Activated CD4-positive, alpha-beta T cell treated with anti-CD3 and anti-CD28 coated beads, Interleukin-2, amount 10 ng/mL, durations not matched to agents 7 days and 5 days (primary cell): ENCODE results near the gene AP1AR. TPM values are rescaled to one million over a fixed set of nuclear protein-coding genes. Genes with fewer than 3 reads are reported as not detected.
"Not testable (repeated sequence)": the region's sequence is repeated elsewhere in the genome, so short reads cannot be mapped to it uniquely, and the experiment has no call there.

Experiments
- CTCF ChIA-PET: fragments of 350-600 bp; sonication (Branson Sonifier 250); formaldehyde crosslinking; loops from one replicate; lab custom pipeline; 2021; ENCODE audit warnings: antibody characterized with exemption; lab: Charles Lee
- POLR2A ChIA-PET: fragments of 350-600 bp; sonication (Branson Sonifier 250); formaldehyde crosslinking; loops from one replicate; lab custom pipeline; 2021; ENCODE audit warnings: antibody characterized with exemption; lab: Charles Lee
- DNase-seq: peaks from one replicate; pipeline ENCODE4 v3.0.0-alpha.2; 2020
- H3K27ac Mint-ChIP-seq: one replicate; pipeline ENCODE4 v1.8.0; 2021; ENCODE audit warnings: mild to moderate bottlenecking, moderate library complexity, mixed read lengths
- H3K27me3 Mint-ChIP-seq: one replicate; pipeline ENCODE4 v1.8.0; 2021; ENCODE audit warnings: mixed read lengths
- H3K36me3 Mint-ChIP-seq: one replicate; pipeline ENCODE4 v1.8.0; 2021; ENCODE audit warnings: low read depth, mixed read lengths
- H3K4me1 Mint-ChIP-seq: one replicate; pipeline ENCODE4 v1.8.0; 2021; ENCODE audit warnings: mixed read lengths
- H3K4me3 Mint-ChIP-seq: one replicate; pipeline ENCODE4 v1.8.0; 2021; ENCODE audit warnings: mild to moderate bottlenecking, moderate library complexity, mixed read lengths
- H3K9me3 Mint-ChIP-seq: one replicate; pipeline ENCODE4 v1.8.0; 2021; ENCODE audit warnings: mixed read lengths
- total RNA-seq, 2 experiments: library from RNA; stranded (reverse); gene quantifications; one replicate each; pipeline ENCODE4 v1.2.3, GENCODE V29; 2021

The AP1AR gene
- total RNA-seq, 2 experiments from 2014 or later: 10.0 to 10.5 TPM

GRCh38 chr4:112206431-112206830 is 25.2 kb upstream of the AP1AR start:
- Mint-ChIP-seq H3K9me3 (no peaks in the 10 kb centered on the region), H3K36me3 (no peaks in the 10 kb centered on the region), H3K27me3 (peaks cover 2% of the 10 kb centered on the region), H3K4me1 (no peaks in the 10 kb centered on the region), H3K4me3 (no peak overlapping the region), H3K27ac (no peak overlapping the region)
- ChIA-PET POLR2A (no interaction called here), CTCF (no interaction called here)
- no peak for DNase-seq

- H3K36me3 Mint-ChIP-seq, H3K9me3 Mint-ChIP-seq, H3K4me1 Mint-ChIP-seq, DNase-seq, H3K27ac Mint-ChIP-seq, H3K4me3 Mint-ChIP-seq, POLR2A ChIA-PET, H3K27me3 Mint-ChIP-seq, CTCF ChIA-PET: not testable (repeated sequence)
These were observed 23.2 kb upstream of the AP1AR start for GRCh38 chr4:112208137-112209095.

GRCh38 chr4:112210777-112211176 is 20.8 kb upstream of the AP1AR start:
- H3K27me3 Mint-ChIP-seq: peaks cover 2% of the 10 kb centered on the region
- peaks cover 5% of the 10 kb centered on the region for H3K4me1 Mint-ChIP-seq
- no peaks in the 10 kb centered on the region for H3K36me3 Mint-ChIP-seq
- DNase-seq: no peak
- CTCF ChIA-PET: interaction anchor here (0.7 kb wide), 1 partner anchor 508 kb away, joined by 3 read pairs; no protein-coding TSS in a partner anchor
- no peak overlapping the region for H3K27ac Mint-ChIP-seq
- H3K4me3 Mint-ChIP-seq: no peak overlapping the region
- no peaks in the 10 kb centered on the region for H3K9me3 Mint-ChIP-seq
- POLR2A ChIA-PET: no interaction called here

GRCh38 chr4:112213091-112213490 is 18.5 kb upstream of the AP1AR start:
- Mint-ChIP-seq H3K9me3 (no peaks in the 10 kb centered on the region), H3K27me3 (peaks cover 2% of the 10 kb centered on the region), H3K27ac (no peak overlapping the region), H3K4me3 (no peak overlapping the region), H3K4me1 (peaks cover 5% of the 10 kb centered on the region), H3K36me3 (no peaks in the 10 kb centered on the region)
- CTCF ChIA-PET: interaction anchor here (0.8 to 2.2 kb wide), 2 partner anchors 11 to 311 kb away, joined by 5 read pairs; no protein-coding TSS in a partner anchor
- POLR2A ChIA-PET: no interaction called here
- no peak for DNase-seq

GRCh38 chr4:112213856-112214255 is 17.7 kb upstream of the AP1AR start:
- CTCF ChIA-PET: interaction anchor here (1.4 to 2.2 kb wide), 2 partner anchors 19 to 311 kb away, joined by 5 read pairs; no protein-coding TSS in a partner anchor
- POLR2A ChIA-PET: no interaction called here
- H3K36me3 Mint-ChIP-seq: no peaks in the 10 kb centered on the region

GRCh38 chr4:112214390-112215264 is 17.0 kb upstream of the AP1AR start:
- H3K4me1 Mint-ChIP-seq: peaks cover 5% of the 10 kb centered on the region
- CTCF ChIA-PET: interaction anchor here (1.4 to 2.2 kb wide), 2 partner anchors 18 to 310 kb away, joined by 5 read pairs; no protein-coding TSS in a partner anchor
- no peak overlapping the region for H3K4me3 Mint-ChIP-seq
- H3K27ac Mint-ChIP-seq: no peak overlapping the region
- no peaks in the 10 kb centered on the region for H3K9me3 Mint-ChIP-seq
- no peaks in the 10 kb centered on the region for H3K36me3 Mint-ChIP-seq
- DNase-seq: no peak
- POLR2A ChIA-PET: interaction anchor here (0.6 kb wide), 1 partner anchor 15 kb away, joined by 4 read pairs; no protein-coding TSS in a partner anchor
- H3K27me3 Mint-ChIP-seq: peaks cover 2% of the 10 kb centered on the region

More at GRCh38 chr4:112213856-112214255, 17.7 kb upstream of the AP1AR start:
- Mint-ChIP-seq H3K4me1 (peaks cover 5% of the 10 kb centered on the region), H3K4me3 (no peak overlapping the region), H3K9me3 (no peaks in the 10 kb centered on the region), H3K27me3 (peaks cover 2% of the 10 kb centered on the region), H3K27ac (no peak overlapping the region)
- no peak for DNase-seq

- ChIA-PET CTCF (interaction anchor here (0.6 to 1.3 kb wide), 2 partner anchors 8 to 368 kb away, joined by 3 to 4 read pairs; no protein-coding TSS in a partner anchor), POLR2A (no interaction called here)
- peaks cover under 1% of the 10 kb centered on the region for H3K27me3 Mint-ChIP-seq
- no peak overlapping the region for H3K27ac Mint-ChIP-seq
- DNase-seq: no peak
- H3K9me3 Mint-ChIP-seq: peaks cover 2% of the 10 kb centered on the region
- H3K4me3 Mint-ChIP-seq: no peak overlapping the region
- H3K4me1 Mint-ChIP-seq: peaks cover 5% of the 10 kb centered on the region
- no peaks in the 10 kb centered on the region for H3K36me3 Mint-ChIP-seq
These were observed 11.7 kb upstream of the AP1AR start for GRCh38 chr4:112219826-112220366.

GRCh38 chr4:112222219-112222955 is 9.2 kb upstream of the AP1AR start:
- Mint-ChIP-seq H3K27me3 (peaks cover 9% of the 10 kb centered on the region), H3K36me3 (no peaks in the 10 kb centered on the region), H3K4me3 (no peak overlapping the region), H3K9me3 (peaks cover 2% of the 10 kb centered on the region), H3K4me1 (peaks cover 6% of the 10 kb centered on the region), H3K27ac (no peak overlapping the region)
- CTCF ChIA-PET: no interaction called here
- no peak for DNase-seq
- POLR2A ChIA-PET: no interaction called here

GRCh38 chr4:112225157-112225556 is 6.4 kb upstream of the AP1AR start:
- H3K36me3 Mint-ChIP-seq: no peaks in the 10 kb centered on the region
- no peak overlapping the region for H3K4me3 Mint-ChIP-seq
- ChIA-PET POLR2A (no interaction called here), CTCF (interaction anchor here (1.2 kb wide), 1 partner anchor 11 kb away, joined by 4 read pairs; no protein-coding TSS in a partner anchor)
- H3K27me3 Mint-ChIP-seq: peaks cover 9% of the 10 kb centered on the region
- H3K4me1 Mint-ChIP-seq: peaks cover 10% of the 10 kb centered on the region
- peaks cover 2% of the 10 kb centered on the region for H3K9me3 Mint-ChIP-seq
- no peak for DNase-seq
- H3K27ac Mint-ChIP-seq: no peak overlapping the region

- Mint-ChIP-seq H3K9me3 (no peaks in the 10 kb centered on the region), H3K27me3 (no peaks in the 10 kb centered on the region), H3K4me1 (peaks cover 37% of the 10 kb centered on the region), H3K27ac (peak overlapping the region; percentile 98), H3K36me3 (no peaks in the 10 kb centered on the region), H3K4me3 (peak overlapping the region; percentile 89)
- DNase-seq: peak; percentile 96
- ChIA-PET CTCF (interaction anchor here (1.0 to 1.5 kb wide), 4 partner anchors 9 to 62 kb away, joined by 3 to 4 read pairs (median 4); no protein-coding TSS in a partner anchor), POLR2A (no interaction called here)
These were observed 458 bp upstream of the AP1AR start for GRCh38 chr4:112230879-112231778.
